ENCODE measurements around the gene UBL4A.

Gene UBL4A

DNA sequence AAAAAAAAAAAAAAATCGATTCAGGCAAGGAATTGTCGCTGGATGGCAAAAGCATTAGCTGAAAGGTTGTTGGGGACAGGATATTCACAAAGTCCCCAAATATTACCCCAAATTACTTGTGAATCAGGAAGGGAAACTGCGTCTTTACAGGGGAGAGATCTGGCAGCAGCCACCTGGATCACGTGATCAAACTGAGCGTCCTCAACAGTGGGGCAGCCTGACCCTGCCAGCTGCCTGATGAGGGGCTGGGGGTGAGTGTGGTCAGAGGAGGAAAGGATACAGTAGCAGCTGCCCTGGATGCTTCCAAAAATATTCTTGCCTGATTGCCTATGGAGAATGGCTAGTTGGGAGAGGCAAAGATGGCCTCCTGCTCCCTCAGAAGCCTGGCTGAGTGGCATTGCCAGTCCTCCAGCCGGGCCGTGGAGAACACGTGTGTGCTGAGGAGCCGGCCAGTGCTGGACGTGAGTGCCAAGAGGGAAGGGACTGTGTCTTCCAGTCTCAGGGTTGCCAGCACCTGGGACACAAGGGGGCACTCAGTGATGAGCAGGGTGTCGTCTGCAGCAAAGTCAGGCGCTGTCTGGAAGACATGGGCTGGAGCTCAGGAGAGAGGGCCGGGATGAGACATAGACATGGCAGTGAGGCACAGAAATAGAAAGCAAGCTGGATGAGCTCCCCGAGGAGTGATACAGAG is 4.4 kb downstream of the UBL4A start:
- DNase-seq: no peak

DNA sequence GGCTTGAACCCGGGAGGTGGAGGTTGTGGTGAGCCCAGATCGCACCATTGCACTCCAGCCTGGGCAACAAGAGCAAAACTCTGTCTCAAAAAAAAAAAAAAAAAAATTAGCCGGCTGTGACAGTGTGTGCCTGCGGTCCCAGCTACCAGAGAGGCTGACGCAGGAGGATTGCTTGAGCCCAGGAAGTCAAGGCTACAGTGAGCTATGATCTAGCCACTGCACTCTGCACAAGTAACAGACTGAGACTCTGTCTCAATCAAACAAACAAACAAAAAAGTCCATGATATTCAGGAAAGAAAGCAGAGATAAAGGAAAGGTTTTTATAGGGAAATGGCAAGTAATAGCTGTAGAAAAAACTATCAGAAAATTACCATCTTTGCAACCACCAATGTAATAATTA is 5.2 kb downstream of the UBL4A start:
- no peak for DNase-seq

DNA sequence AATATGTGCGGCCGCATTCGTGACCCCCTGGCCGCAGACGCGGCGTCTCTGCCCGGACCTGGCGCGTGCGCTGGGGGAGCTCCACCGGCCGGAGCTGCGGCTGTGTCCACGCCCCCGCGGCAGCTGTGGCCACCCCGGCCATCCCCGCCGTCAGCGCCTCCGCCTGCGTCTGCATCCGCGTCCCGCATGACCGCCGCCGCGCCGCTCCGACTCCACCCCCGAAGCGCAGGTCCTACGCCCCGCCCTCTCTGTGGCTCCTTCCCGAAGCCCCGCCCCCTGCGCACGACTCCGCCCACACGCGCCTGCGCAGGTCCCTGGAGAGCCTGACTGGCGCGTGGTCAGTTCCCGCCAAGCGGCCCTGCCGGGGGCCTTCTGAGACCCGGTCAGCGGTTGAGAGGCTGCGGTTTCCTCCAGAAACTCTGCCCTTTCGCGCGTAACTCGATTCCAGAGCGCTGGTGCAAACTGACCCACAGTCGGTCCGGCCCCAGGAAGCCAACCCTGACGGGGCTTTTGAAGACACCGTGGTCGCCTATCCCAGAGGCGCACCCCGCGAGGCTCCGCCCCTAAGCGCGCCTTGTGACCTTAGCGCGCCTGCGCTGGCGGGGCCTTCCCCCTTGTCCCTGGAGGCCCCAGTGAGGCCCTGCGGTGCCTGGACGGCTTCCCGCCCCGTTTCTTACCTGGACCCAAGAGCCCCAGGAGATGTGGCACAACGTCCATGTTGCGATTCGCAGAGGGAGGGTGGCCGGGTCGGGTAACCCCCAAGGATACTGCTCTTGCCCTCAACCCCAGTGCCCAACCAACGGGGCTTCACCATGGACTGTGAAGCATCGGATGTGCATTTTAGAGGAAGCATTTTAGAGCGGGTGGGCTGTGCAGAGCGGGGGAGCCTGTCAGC is 7.4 kb downstream of the UBL4A start, which contains the start of gene LAGE3:
Gene LAGE3, minus strand, starts transcription at position 554 of the 895 bp plus-strand sequence. Its CDS starts 366 bp downstream, at position 188.
- DNase-seq: peak; percentile 33

DNA sequence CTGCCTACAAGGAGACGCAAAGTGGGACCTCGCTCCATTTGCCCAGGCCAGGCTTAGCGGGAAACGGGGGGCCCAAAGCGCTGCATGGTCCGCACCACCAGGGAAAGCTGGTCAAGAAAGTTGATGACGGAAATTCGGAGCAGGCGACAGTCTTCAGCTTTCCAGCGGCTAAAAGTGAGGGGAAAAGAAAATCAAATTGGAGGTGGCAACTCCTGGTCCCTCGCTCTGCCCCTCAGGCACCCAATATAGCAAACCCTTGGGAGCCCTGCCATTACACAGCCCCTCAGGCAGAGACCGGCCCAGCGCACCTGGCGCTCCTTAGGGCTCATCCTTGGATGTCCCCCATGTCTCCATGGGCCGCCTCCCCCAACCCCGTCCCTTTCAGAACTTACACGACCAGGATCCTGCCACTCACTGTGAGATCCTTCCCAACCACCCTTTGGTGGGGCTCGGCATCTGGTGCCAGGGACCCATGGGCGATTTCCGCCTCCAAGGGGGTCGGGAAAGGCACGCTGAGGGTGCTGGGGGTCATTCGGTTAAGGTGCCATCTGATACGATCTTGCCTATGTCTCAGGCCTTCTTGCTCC is 8.4 kb downstream of the UBL4A start:
- no peak for DNase-seq

DNA sequence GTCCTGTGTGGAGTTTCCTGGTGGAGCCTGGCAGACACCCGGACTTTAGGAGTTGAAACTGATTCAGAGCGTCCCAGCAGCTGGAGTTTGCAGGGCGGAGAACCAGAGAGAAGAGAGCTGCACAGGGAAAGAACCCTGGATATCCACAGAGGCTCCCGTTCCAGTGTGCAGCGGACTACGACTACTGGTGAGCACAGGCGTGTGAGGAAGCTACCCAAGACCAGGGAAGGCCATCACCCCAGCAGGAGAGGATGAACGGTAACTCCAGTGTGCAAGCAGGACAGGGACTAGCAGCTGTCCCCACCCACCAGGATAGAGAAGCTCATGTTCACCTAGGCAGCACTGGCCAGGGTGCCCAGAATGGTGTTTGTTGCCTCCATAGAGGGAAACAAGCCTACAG is 9.6 kb downstream of the UBL4A start:
- DNase-seq: no peak

DNA sequence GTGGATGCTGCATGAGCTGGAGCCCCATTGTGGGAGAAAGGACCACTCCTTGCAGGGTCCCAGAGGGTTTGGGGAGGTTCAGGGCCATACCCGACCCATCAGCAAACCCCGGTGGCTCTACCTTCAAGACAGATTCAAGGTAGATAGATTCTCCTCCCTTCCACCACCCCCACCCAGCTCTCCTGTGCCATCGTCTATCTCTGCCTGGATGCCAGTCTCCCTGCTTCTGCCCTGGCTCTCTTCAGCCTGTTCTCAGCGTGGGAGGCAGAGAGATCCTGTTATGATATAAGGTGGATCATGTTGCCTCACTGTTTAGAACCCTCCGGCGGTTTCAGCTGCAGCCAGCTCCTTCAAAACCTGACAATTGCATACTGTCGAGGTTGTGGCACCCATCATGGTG is 12.7 kb downstream of the UBL4A start:
- DNase-seq: no peak

DNA sequence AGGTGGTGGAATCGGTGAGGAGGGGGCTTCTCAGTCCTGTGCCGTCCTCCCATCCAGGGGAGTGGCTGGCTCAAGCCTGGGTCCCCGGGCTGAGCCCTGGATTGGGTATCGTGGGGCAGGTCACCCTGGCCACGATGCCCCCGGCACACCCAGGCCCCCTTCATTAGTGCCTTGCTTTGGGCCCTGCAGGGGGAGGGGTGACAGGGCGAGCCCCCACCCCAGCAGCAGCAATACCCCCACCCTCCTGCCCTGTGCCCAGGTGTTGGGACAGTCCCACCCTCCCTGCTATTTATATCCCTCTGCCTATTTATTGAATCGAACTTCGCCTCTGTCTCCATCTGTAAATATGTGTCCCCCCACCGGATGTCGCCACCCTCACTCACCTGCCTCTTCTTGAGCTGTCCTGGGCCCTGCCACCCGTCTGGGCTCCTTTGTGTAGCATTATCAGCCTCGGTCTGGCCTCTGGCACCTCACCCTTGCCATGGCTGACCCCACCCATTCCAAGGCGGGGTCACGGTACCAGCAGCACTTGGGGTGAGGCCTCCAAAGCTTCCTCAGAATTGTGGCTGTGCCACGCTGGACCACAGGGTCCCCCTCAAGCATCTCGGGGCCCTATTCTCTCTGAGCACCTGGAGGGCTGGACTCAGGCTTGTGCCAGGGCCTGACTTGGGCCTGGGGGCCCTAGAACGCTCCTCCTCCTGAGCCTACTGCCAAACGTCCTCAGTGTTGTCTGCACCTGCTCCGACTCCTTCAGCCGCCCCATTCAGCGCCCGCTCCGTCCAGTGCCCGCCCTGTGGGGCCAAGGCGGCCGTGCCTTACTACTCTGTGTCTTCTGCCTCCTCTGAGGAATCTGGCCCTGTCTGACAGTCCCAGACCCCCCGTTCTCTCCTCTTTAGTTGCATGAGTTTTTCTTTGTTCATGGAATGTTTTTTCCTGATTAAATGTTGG is 13.5 kb downstream of the UBL4A start:
- DNase-seq: no peak

DNA sequence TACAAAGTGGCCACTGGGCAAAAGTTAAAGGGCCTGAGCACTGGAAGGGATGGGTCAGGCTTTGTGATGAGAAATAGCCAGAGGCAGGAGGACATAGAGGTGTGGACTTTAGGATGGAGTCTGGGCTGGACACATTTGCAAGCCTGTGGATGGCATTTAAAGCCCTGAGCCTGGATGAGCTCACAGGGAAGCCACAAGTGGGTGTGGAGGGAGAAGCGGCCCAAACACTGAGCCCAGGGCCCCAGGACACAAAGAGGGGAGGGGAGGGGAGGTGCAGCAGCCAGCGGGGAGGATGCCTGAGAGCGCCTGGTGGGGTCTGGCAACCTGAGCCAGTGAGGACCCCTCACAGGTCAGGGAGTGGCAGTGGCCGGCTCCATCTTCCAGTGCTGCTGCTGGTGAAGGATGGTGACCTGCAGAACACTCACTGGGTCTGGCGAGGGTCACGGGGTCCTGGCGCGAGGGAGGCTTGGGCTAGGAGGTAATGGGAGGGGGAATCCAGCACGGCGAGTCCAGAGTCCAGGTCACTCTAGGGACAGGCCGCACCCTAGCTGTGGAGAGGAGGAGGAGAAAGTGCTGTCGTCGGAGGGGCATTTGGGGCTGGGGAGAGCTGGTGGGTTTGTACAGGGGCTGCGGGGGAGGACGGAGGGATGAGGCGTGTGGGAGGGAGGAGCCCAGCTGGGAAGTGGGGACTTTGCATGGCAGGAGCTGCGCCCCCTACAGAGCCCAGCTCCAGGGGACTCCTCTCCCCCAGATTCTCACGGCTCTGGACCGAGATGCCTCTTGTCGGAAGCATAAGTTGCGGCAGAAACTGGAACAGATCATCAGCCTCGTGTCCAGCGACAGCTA is 14.4 kb downstream of the UBL4A start:
- no peak for DNase-seq

DNA sequence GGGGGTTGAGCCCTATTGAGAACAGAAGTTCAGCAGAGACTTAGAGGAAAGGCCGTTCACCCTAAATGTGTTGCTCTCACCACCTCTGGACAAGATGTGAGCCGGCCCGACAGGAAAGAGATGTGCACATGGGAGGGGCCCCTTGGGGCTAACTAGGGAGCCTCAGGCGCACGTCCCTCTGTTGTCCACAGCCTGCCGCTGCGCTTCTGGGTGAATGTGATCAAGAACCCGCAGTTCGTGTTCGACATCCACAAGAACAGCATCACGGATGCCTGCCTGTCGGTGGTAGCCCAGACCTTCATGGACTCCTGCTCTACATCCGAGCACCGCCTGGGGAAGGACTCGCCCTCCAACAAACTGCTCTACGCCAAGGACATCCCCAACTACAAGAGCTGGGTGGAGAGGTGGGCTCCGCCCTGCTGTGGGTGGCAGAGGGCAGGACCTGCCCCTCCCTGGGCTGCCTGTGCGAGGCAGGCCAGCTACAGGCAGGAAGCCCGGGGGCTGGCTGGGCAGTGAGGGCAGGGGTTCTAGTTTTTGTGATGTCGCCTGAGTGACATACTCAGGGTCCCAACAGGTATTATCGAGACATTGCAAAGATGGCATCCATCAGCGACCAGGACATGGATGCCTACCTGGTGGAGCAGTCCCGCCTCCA is 15.4 kb downstream of the UBL4A start:
- DNase-seq: no peak

DNA sequence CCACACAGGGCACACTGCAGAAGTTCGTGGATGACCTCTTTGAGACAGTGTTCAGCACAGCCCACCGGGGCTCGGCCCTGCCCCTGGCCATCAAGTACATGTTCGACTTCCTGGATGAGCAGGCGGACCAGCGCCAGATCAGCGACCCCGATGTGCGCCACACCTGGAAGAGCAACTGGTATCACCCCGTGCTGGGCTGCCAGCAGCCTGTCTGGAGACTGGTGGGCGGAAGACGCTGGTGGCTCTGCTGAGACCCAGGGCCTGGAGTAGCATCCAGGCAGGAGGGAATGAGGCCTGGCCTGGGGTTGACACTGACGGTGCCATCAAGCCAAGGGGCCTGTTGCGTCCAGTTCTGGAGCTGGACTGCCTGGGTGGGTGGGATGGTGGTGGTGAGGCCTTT is 16.0 kb downstream of the UBL4A start:
- DNase-seq: no peak

DNA sequence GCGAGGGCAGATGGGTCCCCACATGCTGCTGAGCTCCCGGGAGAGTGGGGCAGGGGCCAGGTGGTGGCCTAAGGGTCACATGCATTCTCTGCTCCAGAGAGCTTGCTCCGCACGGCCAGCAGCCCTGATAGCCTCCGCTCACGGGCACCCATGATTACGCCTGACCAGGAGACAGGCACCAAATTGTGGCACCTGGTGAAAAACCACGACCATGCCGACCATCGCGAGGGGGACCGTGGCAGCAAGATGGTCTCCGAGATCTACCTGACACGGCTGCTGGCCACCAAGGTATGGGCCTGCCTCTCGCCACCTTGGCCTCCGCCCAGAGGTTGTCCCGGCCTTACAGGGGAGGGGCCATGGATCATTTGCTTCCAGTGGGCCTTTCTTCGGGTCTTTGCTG is 16.5 kb downstream of the UBL4A start:
- DNase-seq: no peak

DNA sequence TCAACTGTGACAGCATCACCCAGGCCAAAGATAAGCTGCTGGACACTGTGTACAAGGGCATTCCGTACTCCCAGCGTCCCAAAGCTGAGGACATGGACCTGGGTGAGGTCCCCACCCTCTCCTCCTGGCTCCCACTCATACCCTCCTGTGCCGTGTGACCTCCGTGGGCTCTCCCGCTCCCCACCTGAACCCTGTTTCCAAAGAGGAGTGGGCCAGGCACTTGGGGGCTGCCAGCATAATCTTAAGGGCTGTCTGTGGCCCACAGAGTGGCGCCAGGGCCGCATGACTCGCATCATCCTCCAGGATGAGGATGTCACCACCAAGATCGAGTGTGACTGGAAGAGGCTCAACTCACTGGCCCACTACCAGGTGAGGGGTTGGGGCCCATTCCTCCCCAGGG is 17.3 kb downstream of the UBL4A start:
- no peak for DNase-seq

DNA sequence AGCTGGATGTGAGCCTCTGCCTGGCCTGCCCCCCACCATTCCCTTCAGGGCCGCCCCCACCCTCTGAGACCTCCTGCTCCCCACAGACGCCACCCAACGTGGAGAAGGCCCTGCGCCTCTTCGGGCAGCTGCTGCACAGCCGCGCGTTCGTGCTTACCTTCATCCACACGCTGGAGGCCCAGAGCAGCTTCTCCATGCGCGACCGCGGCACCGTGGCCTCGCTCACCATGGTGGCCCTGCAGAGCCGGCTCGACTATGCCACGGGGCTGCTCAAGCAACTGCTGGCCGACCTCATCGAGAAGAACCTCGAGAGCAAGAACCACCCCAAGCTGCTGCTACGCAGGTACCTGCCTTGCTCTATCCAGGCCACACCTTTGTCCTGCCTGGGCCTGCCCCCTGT is 18.2 kb downstream of the UBL4A start:
- no peak for DNase-seq

DNA sequence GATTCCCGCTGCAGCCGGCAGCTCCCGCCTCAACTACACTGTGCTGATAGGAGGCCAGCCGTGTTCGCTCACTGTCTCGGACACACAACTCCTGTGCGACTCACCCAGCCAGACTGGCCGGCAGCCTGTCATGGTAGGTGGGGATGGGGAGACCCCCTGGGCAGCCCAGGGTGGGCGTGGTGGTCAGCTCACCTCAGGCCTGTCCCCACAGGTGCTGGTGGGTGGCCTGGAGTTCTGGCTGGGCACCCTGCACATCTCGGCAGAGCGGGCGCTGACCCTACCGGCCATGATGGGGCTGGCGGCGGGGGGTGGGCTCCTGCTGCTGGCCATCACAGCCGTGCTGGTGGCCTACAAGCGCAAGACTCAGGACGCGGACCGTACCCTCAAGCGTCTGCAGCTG is 18.9 kb downstream of the UBL4A start:
- no peak for DNase-seq

DNA sequence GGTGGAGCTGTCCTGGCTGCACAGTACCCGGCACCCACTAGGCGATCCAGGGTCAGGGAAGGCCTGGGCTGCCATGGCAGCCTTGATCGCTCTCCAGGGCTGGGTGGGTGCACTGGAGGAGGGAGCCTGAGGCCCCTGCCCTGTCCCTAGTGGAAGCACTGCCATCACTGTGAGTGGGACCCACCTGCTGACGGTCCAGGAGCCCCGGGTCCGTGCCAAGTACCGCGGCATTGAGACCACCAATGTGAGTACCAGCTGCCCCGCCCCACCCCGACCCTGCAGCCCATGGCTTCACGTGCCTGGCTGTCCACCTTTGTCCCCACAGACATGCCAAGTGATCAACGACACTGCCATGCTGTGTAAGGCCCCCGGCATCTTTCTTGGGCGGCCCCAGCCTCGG is 19.5 kb downstream of the UBL4A start:
- DNase-seq: no peak

DNA sequence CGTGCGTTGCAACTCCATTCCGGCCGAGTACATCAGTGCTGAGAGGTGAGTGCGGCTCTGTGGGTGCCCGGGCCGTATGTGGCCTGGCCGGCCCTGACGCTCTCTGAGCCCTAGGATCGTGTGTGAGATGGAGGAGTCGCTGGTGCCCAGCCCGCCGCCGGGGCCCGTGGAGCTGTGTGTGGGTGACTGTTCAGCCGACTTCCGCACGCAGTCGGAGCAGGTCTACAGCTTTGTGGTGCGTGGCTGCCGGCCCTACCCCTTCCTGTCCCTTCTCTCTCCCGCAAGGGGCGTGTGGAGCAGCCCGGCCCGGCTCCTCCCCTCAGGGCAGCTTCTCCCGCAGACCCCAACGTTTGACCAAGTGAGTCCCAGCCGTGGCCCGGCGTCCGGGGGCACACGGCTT is 20.4 kb downstream of the UBL4A start:
- no peak for DNase-seq

DNA sequence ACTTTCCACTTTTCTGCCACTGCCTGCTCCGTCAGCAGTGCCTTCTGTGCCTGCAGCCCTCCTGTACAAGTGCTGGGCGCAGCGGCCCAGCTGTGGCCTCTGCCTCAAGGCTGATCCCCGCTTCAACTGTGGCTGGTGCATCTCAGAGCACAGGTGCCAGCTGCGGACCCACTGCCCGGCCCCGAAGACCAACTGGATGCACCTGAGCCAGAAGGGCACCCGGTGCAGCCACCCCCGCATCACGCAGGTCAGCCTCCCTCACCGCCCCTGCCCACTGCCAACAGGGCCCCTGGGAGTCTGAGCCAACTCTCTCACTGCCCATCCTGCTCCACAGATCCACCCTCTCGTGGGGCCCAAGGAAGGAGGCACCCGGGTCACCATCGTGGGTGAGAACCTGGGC is 20.8 kb downstream of the UBL4A start:
- no peak for DNase-seq

DNA sequence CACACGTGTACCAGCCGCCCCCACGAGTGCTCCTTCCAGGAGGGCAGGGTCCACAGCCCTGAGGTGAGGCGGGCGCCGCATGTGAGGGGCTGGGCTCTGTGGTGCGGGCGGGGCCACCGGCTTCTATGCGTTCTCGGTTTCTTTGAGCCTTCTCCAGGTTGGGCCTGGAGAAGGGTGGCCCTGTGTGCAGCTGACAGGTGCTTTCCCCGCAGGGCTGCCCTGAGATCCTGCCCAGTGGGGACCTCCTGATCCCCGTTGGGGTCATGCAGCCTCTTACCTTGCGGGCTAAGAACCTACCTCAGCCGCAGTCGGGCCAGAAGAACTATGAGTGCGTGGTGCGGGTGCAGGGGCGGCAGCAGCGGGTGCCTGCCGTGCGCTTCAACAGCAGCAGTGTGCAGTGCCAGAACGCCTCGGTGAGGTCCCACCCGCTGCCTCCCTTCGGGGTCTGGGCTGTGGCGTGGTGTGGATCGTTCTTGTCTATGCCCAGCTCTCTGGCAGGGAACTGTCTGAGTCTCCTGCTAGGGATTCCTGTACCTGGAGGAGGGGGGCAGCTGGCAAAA is 21.5 kb downstream of the UBL4A start:
- DNase-seq: no peak

DNA sequence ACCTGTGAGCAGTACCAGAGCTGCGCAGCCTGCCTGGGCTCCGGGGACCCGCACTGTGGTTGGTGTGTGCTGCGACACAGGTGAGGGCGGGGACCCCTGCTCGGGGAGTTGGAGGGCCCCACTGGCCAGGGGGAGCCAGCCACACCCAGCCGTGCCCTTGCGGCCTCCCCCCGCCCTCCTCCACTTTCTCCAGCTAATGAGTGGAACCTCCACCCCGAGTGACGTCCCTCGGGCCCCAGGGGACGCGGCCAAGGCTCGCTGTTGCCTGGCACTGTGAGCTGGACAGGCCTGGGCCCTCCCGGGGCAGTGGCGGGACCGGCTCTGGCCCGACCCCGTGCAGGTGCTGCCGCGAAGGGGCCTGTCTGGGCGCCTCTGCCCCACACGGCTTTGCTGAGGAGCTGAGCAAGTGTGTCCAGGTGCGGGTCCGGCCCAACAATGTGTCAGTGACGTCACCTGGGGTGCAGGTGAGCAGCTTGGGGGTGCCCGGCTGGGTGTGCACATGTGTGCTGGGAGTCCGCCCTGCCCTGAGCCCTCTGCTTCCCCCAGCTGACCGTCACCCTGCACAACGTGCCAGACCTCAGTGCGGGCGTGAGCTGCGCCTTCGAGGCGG is 22.7 kb downstream of the UBL4A start:
- DNase-seq: no peak

DNA sequence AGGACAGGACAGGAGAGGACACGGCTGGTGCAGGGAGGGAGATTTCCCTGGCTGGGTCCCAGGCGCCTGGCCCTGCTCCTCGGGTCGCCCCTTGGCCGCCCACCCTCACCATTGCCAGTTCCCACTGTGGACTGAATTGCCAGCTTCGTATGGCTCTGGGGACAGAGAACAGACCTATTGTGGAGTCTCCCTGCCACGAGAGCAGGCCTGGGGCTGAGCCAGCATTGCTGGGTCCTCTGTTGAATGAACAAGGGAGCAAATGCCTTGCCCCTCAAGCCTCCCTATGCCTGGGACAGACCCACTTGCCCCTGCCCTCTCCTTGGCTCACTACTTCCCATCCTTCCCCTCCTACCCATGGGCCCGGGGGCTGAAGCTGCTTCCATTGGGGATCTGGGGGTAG is 24.0 kb downstream of the UBL4A start:
- DNase-seq: no peak

DNA sequence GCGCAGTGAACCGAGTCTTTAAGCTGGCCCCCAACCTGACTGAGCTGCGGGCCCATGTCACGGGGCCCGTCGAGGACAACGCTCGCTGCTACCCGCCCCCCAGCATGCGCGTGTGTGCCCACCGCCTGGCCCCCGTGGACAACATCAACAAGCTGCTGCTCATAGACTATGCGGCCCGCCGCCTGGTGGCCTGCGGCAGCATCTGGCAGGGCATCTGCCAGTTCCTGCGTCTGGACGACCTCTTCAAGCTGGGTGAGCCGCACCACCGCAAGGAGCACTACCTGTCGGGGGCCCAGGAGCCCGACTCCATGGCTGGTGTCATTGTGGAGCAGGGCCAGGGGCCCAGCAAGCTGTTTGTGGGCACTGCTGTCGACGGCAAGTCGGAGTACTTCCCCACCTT is 26.1 kb downstream of the UBL4A start:
- DNase-seq: peak; percentile 26
